ENCODE data around the gene CTNNAL1.

Gene CTNNAL1

DNA sequence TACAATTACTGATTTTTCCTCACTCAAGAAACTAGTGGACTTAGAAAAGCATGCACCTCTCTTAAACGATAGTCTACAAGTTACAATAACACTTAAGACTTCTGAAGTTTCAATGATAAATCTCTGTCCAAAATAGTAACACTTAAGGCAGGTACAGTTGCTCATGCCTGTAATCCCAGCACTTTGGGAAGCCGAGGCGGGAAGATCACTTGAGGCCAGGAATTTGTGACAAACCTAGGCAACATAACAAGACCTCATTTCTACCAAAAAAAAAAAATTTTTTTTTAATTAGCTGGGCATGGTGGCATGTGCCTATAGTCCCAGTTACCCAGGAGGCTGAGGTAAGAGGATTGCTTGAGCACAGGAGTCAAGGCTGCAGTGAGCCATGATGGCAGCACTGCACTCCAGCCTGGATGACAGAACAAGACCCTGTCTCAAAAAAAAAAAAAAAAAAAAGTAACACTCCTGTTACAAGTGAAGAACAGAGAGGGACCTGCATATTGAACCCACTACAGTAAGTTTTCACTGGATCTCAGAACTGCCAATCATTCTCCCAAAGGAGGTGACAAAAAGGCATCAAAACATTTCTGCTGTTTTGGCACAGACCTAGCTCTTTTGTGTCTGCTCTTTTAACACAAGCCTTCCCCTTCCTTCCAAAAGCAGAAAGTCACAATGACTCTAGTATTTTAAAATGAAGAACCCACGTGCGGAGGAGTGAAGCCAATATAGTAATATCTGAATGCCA is 75.6 kb downstream of the CTNNAL1 start:
- no peak for DNase-seq (ENCODE audit: low read depth)
- TF ChIP-seq, protein P1, sequence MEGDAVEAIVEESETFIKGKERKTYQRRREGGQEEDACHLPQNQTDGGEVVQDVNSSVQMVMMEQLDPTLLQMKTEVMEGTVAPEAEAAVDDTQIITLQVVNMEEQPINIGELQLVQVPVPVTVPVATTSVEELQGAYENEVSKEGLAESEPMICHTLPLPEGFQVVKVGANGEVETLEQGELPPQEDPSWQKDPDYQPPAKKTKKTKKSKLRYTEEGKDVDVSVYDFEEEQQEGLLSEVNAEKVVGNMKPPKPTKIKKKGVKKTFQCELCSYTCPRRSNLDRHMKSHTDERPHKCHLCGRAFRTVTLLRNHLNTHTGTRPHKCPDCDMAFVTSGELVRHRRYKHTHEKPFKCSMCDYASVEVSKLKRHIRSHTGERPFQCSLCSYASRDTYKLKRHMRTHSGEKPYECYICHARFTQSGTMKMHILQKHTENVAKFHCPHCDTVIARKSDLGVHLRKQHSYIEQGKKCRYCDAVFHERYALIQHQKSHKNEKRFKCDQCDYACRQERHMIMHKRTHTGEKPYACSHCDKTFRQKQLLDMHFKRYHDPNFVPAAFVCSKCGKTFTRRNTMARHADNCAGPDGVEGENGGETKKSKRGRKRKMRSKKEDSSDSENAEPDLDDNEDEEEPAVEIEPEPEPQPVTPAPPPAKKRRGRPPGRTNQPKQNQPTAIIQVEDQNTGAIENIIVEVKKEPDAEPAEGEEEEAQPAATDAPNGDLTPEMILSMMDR (IDR thresholded peaks at IDR 0.05; ENCODE audit: insufficient read depth, low read depth, low read length, missing control alignments): no peak
- no peak overlapping the region for H3K4me3 ChIP-seq (ENCODE audit: low read depth, low read length)

DNA sequence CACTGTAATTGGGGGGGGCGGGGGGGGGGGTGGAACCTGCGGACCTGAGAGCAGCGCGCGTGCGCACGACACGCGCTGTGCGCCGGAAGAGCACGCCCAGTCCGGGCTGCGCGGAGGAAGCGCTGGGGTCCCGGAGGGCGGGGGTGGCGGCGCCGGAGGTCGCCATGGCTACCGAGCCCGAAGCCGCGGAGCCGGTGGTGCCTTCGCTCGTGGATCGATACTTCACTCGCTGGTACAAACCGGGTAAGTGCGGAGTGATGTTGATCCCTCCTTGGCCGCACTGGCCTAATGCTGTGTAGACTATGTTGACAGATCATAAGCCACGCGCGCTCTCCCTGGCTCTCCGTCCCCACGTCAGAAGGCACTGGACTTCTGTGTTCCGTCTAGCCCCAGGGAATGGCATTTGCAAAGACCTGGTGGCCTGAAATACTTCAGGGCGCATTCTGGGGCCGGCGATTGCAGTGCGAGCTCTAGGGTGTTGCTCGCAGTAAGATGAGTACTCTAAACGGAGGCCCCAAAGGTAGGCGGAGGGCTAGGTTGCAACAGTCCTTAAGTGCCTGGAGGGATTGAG is 78.9 kb downstream of the CTNNAL1 start, which contains the start of gene ABITRAM:
TSS of gene ABITRAM (plus strand) at position 78 of the 571 bp plus-strand sequence. CDS start at position 165, 87 bp downstream.
- TF ChIP-seq, protein P1 (IDR thresholded peaks at IDR 0.05; ENCODE audit: insufficient read depth, low read depth, low read length, missing control alignments): no peak
- H3K4me3 ChIP-seq (ENCODE audit: low read depth, low read length): peak within 1 kb of the TSS; percentile 69
- DNase-seq (ENCODE audit: low read depth): peak; percentile 92

DNA sequence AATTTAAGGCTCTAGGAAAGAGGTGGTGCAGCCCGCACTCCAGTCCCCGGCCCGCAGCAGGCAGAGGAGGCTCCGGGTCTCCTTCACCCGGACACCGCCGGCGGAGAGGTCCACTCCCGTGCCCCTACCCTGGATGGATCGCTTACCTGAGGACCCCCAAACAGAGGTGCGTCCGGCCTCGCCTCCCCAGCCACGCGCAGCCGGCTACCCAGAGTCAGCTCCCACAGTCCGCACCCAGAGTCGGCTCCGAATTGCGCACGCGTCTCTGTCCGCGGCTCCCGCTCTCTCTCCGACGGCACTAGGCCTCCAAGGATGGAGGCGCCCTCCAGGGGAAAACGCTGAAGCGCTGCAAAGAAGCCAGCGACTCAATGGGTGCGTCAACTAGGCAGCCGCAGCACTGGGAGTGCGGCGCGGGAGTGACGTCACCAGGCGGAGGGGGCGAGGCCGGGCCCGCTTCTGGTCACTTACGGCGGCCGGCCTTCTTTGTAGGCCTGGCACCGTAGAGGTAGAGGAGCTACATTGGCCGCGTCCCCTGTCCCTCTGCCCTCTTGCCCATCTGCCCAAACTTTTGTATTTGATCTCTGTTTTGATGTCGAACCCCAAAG is 79.5 kb downstream of the CTNNAL1 start, which contains the start of gene ELP1:
TSS of gene ELP1 (minus strand) at position 407 of the 605 bp plus-strand sequence. CDS start 2,978 bp downstream, outside the sequence.
- peak; percentile 94 for DNase-seq (ENCODE audit: low read depth)
- H3K4me3 ChIP-seq (ENCODE audit: low read depth, low read length): peak within 1 kb of the TSS; percentile 69
- TF ChIP-seq, protein P1 (IDR thresholded peaks at IDR 0.05; ENCODE audit: insufficient read depth, low read depth, low read length, missing control alignments): peak; percentile 19

DNA sequence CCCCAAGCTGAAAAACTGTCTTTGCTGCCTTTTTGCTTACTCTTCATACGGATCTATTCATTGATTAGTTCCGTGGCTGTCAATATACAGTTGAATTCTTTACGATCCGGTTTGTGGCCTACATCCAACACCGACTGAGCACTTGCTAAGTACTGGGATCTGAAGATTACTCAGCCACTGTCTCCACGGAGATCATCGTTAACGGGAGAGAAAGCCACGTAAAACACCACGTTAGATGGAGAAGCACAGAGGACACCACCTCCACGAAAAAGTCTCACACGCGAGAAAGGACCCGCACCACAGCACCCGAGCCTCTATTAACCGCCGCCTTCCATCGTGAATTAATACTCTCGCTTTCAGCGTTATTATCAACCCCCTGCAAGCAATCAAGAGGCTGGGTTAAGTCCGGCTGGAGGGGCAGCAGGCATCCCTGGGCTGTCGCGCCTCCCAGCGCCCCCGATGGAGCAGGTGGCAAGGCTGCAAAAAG is 80.0 kb downstream of the CTNNAL1 start:
- no peak for DNase-seq (ENCODE audit: low read depth)
- peak overlapping the region; percentile 69 for H3K4me3 ChIP-seq (ENCODE audit: low read depth, low read length)
- TF ChIP-seq, protein P1 (IDR thresholded peaks at IDR 0.05; ENCODE audit: insufficient read depth, low read depth, low read length, missing control alignments): no peak

DNA sequence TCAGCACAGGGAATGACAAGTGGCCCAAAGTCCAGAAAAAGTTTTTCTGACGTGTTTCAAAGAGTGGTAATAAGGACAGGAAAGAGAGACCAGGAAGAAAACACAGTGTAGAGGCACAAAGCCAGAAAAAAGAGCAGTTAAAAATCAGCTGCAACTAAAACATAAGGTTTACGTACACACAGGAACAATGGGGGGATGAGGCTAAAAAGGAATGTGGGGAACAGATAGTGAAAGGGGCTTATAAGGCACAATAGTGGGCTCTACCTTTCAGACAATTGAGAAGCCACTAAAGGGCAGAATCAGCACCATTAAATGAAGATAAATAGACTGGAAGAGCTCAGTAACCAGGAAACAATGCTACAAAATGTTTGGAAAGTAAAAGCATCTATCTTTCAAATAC is 84.9 kb downstream of the CTNNAL1 start:
- TF ChIP-seq, protein P1 (IDR thresholded peaks at IDR 0.05; ENCODE audit: insufficient read depth, low read depth, low read length, missing control alignments): no peak
- no peak for DNase-seq (ENCODE audit: low read depth)
- no peak overlapping the region for H3K4me3 ChIP-seq (ENCODE audit: low read depth, low read length)

DNA sequence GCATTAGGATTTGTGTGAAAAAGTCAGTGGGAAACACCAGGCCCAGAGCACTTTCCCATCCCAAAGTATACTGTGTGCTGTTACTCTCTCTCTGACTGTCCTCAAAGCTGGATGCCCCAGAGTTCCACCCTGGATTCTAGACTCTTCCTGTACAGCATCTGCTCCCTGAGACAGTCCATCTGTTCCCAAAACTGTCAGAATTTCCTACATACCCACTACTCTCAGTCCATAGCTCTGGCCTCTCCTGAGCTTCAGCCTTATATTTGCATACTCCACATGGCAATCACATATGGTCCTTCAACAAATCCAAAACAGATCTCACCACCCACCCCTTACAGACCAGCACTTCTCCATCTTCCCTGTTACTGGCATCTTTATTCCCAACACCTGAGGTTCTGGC is 88.8 kb downstream of the CTNNAL1 start:
- no peak for DNase-seq (ENCODE audit: low read depth)
- no peak overlapping the region for H3K4me3 ChIP-seq (ENCODE audit: low read depth, low read length)
- TF ChIP-seq, protein P1 (IDR thresholded peaks at IDR 0.05; ENCODE audit: insufficient read depth, low read depth, low read length, missing control alignments): no peak

Data from GM12865 (cell line).